GM19452 (cell line): ENCODE measurements around the gene DIP2A.

Experiments
- ATAC-seq: cut with Tn5 transposase; IDR thresholded peaks from one replicate; pipeline ENCODE4 v1.9.1; 2021; ENCODE audit not compliant: unreplicated experiment

Gene DIP2A

GRCh38 chr21:46458315-46459023, at the start of gene DIP2A:
TSS of gene DIP2A (plus strand) at chr21:46458891. CDS start at chr21:46459132, 241 bp downstream.
- ATAC-seq = peak; percentile 94

- ATAC-seq = no peak
These were observed 48.9 kb upstream of the DIP2A start for GRCh38 chr21:46409641-46410406.

- no peak for ATAC-seq
These were observed 48.2 kb upstream of the DIP2A start for GRCh38 chr21:46410516-46410915.

GRCh38 chr21:46411236-46411635, 47.5 kb upstream of the DIP2A start:
- no peak for ATAC-seq

- no peak for ATAC-seq
These were observed 47.0 kb upstream of the DIP2A start for GRCh38 chr21:46411691-46412090.

GRCh38 chr21:46412521-46413364, 45.9 kb upstream of the DIP2A start:
- no peak for ATAC-seq

GRCh38 chr21:46413365-46413696, 45.4 kb upstream of the DIP2A start:
- ATAC-seq = no peak

- ATAC-seq = no peak
These were observed 43.8 kb upstream of the DIP2A start for GRCh38 chr21:46414965-46415275.

GRCh38 chr21:46416551-46416950, 42.1 kb upstream of the DIP2A start:
- no peak for ATAC-seq

GRCh38 chr21:46418265-46418946, 40.3 kb upstream of the DIP2A start:
- ATAC-seq = no peak

- no peak for ATAC-seq
These were observed 38.2 kb upstream of the DIP2A start for GRCh38 chr21:46420241-46421190.

GRCh38 chr21:46421191-46421750, 37.4 kb upstream of the DIP2A start:
- ATAC-seq = no peak

GRCh38 chr21:46421756-46422555, 36.7 kb upstream of the DIP2A start:
- ATAC-seq = no peak

GRCh38 chr21:46422636-46423241, 36.0 kb upstream of the DIP2A start:
- ATAC-seq = no peak

- no peak for ATAC-seq
These were observed 35.1 kb upstream of the DIP2A start for GRCh38 chr21:46423546-46424038.

GRCh38 chr21:46424039-46424591, 34.6 kb upstream of the DIP2A start:
- ATAC-seq = no peak

- ATAC-seq = no peak
These were observed 34.1 kb upstream of the DIP2A start for GRCh38 chr21:46424621-46425020.

- no peak for ATAC-seq
These were observed 33.6 kb upstream of the DIP2A start for GRCh38 chr21:46425041-46425440.
